Effector CD4-positive, alpha-beta T cell (primary cell): ENCODE data around the gene GJA4. TPM values are rescaled to one million over a fixed set of nuclear protein-coding genes. Genes with fewer than 3 reads are reported as not detected.

Source experiments
- DNase-seq: peaks from one replicate; pipeline ENCODE4 v3.0.0-alpha.2; 2020
- total RNA-seq: gene quantifications from one replicate; lab custom pipeline; 2026; lab: John Stamatoyannopoulos, UW

The GJA4 gene
- total RNA-seq, result not detected

DNA sequence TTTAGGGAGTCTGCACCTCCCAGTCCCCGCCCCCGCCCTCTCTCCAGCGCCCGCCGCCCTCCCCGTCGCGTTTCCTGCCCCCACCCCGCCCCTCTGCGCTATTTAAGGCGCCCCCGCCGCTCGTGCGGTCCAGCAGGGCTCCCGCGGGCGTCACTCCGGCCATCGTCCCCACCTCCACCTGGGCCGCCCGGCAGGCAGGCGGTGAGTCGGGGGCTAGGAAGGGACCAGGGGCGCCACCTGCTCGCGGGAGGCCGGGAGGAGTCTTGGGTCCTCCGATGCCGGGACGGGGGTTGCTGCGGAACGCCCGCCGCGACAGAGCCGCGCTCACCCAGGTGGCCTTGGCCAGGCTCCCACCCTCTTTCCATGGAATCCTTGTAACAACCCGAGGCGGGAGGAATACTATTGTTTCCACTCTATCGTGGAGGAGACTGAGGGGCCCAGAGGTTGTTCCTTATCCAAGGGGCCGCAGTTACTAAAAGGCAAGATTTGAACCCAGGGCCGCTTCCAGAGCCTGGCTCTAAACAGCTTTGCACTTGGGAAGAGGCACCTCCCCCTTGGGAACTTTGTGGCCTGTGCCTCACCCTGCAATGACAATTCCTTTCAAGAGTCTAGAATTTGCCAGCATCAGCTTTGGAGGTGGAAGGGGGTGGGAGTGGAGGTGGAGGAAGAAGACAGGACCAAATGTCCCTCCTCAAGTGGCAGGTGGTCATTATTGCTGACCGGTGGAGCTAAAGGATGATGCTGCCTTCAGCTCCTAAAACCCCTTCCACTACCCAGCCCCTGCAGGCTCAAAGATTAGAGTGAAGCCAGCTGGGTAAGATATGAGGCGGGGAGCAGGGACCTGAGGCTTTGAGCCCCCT, at the start of gene GJA4:
GJA4 (plus strand) TSS at position 132 of the 860 bp plus-strand sequence. CDS start 1,215 bp downstream, outside the sequence.
- DNase-seq, result no peak

DNA sequence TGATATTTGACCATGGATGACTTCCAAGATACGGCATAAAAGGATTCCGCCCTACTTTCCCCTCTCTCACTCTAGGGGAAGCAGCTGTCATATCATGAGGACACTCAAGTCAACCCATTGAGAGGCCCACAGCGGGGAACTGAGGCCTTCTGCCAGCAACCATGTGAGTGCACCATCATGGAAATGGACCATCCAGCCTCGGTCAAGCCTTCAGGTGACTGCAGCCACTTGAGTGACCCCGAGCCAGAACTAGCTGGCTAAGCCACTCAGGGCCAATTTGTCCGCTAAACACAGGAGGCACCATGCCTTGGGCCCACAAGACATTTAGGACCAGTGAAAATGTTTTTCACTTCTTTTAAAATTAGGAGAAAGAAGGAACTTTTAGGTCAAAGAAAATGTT, 49.0 kb upstream of the GJA4 start:
- DNase-seq, result no peak

DNA sequence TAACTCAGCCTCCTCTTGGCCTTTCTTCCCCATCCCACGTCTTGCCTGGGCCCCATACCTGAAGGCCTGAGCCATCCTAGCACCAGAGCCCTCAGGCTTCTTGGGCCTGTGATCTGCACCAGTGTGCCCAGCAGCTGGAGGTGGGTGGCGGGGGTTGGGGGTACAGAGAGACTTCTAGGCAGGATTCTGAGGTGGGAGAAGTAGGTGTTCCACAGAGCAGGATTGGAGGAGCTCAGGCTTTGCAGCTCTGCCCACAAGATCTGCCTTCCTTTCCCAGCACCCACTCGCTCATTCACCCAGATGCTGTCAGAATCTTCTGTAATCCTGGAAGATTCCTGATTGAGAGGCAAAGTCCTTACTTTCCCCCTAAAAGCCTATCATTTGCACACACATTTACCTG, 47.9 kb upstream of the GJA4 start:
- DNase-seq, result no peak

- DNase-seq, result no peak
These were observed 47.1 kb upstream of the GJA4 start for GRCh38 chr1:34745666-34746065.

- no peak for DNase-seq
These were observed 46.7 kb upstream of the GJA4 start for GRCh38 chr1:34746101-34746500.

- DNase-seq, result no peak
These were observed 45.8 kb upstream of the GJA4 start for GRCh38 chr1:34746785-34747637.

DNA sequence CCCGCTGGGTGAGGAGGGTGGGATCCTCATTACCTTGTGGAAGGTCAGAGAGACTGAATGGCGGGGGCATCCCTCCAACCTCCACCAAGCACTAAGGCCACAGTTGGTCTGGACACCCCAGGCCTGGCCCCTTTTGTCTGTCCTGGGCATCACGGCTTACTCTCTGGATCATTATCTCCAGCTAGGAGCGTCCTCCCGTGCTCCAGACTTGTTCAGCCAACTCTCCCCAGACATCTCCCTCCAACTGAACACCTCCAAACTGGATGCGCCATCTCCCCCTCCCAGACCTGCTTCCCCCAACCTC, 45.2 kb upstream of the GJA4 start:
- DNase-seq, result no peak

- DNase-seq, result no peak
These were observed 42.8 kb upstream of the GJA4 start for GRCh38 chr1:34749992-34750391.

DNA sequence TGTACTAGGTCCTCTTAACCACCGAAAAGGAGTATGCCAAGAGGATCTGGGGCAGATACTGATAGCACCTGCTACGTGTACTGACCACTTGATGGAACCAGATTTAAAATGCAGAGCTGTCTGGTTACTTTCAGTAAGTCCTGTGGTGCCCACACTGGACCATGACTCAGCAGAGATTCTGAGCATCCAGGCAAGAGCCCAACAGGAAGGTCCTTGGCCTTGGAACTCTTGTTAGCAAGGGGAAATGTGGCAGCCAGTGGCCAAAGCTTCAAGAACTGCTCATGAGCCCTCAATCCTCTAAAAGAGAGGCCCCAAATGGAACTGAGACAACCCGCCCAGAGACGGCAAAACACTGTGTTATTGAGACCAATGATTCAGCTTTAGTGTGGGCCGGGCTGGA, 42.2 kb upstream of the GJA4 start:
- DNase-seq, result no peak

- no peak for DNase-seq
These were observed 39.6 kb upstream of the GJA4 start for GRCh38 chr1:34753163-34753562.

DNA sequence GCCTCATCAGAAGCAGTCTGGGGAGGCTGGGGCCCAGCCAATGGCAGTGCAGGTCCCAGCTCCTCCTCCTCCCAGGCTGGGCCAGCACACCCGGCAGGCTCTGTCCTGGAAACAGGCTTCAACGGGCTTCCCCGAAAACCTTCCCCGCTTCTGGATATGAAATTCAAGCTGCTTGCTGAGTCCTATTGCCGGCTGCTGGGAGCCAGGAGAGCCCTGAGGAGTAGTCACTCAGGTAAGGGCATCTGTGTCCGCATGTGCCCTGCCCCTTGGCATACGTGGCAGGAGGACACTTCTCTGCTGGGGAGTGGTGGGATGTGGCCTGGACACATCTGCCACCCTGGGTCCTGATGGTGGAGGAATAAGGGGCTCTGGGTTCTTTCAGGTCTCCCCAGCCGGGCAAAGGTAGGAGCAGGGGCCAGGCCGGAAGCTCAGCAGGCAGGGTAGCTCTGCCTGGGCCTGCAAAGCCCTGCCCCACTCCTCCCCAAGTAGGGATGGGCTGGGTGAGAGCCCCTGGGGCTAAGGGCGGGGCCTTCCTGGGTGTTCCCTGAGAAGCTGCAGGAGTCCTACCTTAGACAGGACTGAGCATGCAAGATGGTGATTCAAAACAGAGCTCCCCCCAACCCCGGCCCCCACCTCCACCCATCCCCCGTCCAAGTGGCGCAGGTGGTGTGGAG, 37.7 kb upstream of the GJA4 start, which contains the start of gene GJB5:
GJB5 (plus strand) TSS at position 84 of the 674 bp plus-strand sequence. CDS start 2,284 bp downstream, outside the sequence.
- DNase-seq, result no peak

- no peak for DNase-seq
These were observed 36.8 kb upstream of the GJA4 start for GRCh38 chr1:34755961-34756360.

GRCh38 chr1:34757386-34757785, 35.4 kb upstream of the GJA4 start:
- DNase-seq, result no peak

- no peak for DNase-seq
These were observed 34.0 kb upstream of the GJA4 start for GRCh38 chr1:34758751-34759150.

DNA sequence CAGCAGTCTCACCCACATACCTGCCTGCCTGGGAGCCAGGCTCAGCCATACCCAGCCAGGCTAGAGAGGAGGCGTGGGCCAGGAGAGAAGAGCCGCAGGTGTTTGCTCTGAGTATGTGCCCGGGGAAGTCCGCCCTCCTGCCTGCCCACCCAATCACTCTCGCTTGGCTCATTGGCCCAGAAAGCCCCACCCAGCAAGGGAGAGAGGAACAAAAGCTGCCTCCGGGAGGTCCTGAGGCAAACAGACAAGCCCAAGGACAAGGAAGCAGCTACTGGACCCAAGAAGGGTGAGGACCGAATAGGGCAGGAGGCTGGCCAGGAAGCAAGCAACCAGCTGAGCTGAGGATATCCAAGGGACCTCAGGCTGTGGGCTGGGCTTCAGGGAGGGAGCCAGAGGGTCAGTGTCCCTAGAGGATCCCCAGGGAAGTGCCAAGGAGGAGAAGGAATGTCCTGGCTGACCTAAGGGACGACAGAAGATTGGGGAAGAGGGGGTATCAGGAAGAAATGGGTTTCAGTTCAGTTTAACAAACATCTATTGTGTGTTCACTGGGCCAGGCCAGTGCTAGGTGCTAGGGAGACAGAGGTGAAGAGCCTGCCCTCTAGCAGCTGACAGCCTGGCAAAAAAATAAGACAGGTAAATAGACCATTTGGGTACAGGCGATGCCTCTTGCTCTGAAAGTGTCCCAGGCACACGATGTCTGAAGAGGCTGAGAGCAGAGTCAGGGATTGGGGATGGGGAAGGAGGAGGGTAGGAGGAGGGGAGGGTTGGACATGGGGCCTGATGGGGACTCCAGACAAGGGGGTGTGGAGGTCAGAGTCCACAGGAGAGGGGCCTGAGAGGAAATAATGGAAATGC, 33.1 kb upstream of the GJA4 start, which contains the start of gene GJB4:
GJB4 (plus strand) TSS at position 238 of the 855 bp plus-strand sequence. CDS start 1,515 bp downstream, outside the sequence.
- no peak for DNase-seq

DNA sequence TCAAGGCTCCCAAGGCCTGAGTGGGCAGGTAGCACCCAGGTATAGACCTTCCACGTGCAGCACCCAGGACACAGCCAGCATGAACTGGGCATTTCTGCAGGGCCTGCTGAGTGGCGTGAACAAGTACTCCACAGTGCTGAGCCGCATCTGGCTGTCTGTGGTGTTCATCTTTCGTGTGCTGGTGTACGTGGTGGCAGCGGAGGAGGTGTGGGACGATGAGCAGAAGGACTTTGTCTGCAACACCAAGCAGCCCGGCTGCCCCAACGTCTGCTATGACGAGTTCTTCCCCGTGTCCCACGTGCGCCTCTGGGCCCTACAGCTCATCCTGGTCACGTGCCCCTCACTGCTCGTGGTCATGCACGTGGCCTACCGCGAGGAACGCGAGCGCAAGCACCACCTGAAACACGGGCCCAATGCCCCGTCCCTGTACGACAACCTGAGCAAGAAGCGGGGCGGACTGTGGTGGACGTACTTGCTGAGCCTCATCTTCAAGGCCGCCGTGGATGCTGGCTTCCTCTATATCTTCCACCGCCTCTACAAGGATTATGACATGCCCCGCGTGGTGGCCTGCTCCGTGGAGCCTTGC, 31.5 kb upstream of the GJA4 start:
- DNase-seq, result no peak

DNA sequence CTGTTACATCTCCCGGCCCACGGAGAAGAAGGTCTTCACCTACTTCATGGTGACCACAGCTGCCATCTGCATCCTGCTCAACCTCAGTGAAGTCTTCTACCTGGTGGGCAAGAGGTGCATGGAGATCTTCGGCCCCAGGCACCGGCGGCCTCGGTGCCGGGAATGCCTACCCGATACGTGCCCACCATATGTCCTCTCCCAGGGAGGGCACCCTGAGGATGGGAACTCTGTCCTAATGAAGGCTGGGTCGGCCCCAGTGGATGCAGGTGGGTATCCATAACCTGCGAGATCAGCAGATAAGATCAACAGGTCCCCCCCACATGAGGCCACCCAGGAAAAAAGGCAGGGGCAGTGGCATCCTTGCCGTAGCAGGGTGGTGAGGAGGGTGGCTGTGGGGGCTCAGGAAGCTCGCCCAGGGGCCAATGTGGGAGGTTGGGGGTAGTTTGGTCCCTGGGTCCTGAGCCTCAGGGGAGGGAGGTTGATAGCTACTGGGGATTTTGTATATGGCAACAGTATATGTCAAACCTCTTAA, 31.0 kb upstream of the GJA4 start:
- DNase-seq, result no peak

GRCh38 chr1:34762474-34763141, 30.2 kb upstream of the GJA4 start:
- DNase-seq, result no peak

- DNase-seq, result no peak
These were observed 29.5 kb upstream of the GJA4 start for GRCh38 chr1:34763142-34763781.

DNA sequence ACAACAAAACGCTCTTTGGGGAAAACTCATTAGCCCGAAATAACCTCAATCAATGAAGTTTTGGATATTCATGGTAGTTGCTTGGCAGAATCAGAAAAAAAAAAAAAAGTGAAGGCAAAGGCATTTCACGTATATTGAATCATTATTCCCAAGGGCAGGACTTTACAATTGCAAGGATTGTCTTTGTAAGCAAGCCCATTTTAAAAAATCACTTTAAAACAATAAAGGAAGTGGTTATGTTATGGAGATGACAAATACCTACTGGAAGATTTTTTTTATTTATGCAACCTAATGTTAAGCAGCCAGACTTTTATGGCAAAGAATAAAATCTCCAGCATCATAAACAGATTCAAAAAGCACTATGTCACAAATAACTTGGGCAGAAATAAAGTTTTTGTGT, 23.9 kb upstream of the GJA4 start:
- DNase-seq, result no peak
